ENCODE measurements around the gene HLA-A.

GRCh38 chr6:29956518-29956917, 14.2 kb downstream of the HLA-A start:
- TF ChIP-seq, protein P1, sequence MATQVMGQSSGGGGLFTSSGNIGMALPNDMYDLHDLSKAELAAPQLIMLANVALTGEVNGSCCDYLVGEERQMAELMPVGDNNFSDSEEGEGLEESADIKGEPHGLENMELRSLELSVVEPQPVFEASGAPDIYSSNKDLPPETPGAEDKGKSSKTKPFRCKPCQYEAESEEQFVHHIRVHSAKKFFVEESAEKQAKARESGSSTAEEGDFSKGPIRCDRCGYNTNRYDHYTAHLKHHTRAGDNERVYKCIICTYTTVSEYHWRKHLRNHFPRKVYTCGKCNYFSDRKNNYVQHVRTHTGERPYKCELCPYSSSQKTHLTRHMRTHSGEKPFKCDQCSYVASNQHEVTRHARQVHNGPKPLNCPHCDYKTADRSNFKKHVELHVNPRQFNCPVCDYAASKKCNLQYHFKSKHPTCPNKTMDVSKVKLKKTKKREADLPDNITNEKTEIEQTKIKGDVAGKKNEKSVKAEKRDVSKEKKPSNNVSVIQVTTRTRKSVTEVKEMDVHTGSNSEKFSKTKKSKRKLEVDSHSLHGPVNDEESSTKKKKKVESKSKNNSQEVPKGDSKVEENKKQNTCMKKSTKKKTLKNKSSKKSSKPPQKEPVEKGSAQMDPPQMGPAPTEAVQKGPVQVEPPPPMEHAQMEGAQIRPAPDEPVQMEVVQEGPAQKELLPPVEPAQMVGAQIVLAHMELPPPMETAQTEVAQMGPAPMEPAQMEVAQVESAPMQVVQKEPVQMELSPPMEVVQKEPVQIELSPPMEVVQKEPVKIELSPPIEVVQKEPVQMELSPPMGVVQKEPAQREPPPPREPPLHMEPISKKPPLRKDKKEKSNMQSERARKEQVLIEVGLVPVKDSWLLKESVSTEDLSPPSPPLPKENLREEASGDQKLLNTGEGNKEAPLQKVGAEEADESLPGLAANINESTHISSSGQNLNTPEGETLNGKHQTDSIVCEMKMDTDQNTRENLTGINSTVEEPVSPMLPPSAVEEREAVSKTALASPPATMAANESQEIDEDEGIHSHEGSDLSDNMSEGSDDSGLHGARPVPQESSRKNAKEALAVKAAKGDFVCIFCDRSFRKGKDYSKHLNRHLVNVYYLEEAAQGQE (IDR thresholded peaks at IDR 0.05; ENCODE audit: insufficient replicate concordance, low read depth): no peak
- no peak for TF ChIP-seq CTCF (IDR thresholded peaks at IDR 0.05; ENCODE audit: insufficient read depth, low read length)
